GM12801 (cell line): ENCODE data around the gene PTGDR.

Experiments used
- TF ChIP-seq, protein P1 (sequence below): IDR thresholded peaks from one replicate; pipeline ENCODE4 v1.5.1; 2011; ENCODE audit warnings: control low read depth; ENCODE audit not compliant: insufficient read length; ENCODE audit errors: extremely low read depth

PTGDR gene

GRCh38 chr14:52310541-52310940 is 43.0 kb downstream of the PTGDR start:
- TF ChIP-seq, protein P1, sequence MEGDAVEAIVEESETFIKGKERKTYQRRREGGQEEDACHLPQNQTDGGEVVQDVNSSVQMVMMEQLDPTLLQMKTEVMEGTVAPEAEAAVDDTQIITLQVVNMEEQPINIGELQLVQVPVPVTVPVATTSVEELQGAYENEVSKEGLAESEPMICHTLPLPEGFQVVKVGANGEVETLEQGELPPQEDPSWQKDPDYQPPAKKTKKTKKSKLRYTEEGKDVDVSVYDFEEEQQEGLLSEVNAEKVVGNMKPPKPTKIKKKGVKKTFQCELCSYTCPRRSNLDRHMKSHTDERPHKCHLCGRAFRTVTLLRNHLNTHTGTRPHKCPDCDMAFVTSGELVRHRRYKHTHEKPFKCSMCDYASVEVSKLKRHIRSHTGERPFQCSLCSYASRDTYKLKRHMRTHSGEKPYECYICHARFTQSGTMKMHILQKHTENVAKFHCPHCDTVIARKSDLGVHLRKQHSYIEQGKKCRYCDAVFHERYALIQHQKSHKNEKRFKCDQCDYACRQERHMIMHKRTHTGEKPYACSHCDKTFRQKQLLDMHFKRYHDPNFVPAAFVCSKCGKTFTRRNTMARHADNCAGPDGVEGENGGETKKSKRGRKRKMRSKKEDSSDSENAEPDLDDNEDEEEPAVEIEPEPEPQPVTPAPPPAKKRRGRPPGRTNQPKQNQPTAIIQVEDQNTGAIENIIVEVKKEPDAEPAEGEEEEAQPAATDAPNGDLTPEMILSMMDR, result no peak

DNA sequence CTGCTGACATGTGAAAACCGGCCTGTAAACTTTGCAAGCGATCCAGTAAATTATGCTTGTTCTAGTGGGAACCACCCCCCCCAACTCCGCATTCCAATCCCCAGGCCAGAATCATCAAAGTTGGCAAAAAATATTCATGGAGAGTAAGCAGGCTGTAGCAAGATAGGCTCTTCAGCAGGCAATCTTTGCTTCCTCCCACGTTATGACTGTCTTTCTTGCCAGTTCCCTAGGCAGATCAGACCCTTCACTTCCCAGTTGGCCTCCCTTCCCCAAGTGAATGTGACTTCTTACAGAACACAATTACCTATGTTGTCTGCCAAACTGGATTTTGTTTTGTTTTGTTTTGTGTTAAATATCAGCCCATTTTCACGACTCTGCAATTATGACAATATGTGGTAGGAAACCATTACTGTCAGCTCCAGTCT is 45.4 kb downstream of the PTGDR start:
- TF ChIP-seq, protein P1, result no peak

DNA sequence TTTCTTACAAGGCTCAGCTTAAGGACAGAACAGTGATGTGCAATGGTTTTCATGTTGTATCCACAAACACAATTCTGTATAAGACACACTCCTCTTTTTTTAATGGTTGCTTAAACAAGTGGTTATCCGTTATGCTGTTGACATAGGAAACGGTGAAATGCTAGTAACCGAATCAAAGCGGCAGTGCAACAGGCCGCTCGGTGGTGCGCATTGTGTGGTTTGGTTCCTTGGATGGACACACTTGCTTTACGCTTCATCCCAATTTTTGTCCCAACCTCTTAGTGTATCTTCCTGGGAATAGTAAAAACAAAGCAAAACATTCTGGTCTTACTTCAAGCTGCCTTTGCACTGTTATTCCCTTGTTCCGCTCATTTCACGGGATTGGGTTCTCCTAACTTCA is 46.0 kb downstream of the PTGDR start:
- TF ChIP-seq, protein P1, result no peak

- TF ChIP-seq, protein P1, result no peak
These were observed 46.6 kb downstream of the PTGDR start, which contains the start of gene PTGER2 for GRCh38 chr14:52313903-52314594. Gene PTGER2, plus strand, starts transcription at chr14:52314312. Its CDS starts 237 bp downstream, at chr14:52314549.

- TF ChIP-seq, protein P1, result no peak
These were observed 47.3 kb downstream of the PTGDR start for GRCh38 chr14:52314595-52315354.

GRCh38 chr14:52315355-52315718 is 47.8 kb downstream of the PTGDR start:
- TF ChIP-seq, protein P1, result no peak

DNA sequence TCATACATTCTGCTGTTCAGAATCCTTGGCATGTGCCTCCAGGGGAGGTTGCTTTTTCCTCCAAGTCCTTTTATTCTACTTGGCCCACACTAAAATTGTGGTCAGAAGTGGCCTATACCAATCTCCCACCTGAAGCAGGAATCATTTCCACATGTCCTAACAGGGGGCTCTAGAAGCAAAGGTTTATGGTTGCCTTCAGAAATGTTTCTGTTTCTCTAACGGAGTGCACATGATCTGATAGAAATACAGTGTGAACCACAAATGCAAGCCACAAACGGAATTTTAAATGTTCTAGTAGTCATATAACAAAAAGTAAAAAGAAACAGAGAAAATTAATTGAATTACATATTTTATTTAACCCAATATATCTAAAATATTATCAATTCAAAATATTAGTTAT is 50.6 kb downstream of the PTGDR start:
- TF ChIP-seq, protein P1, result no peak
